Peyer's patch (tissue), 4 donors: ENCODE data around the gene NHEJ1.

ENCODE experiments used
- POLR2A ChIP-seq, 2 donors: fragments of 450-650 bp; IDR thresholded peaks; one replicate each; pipeline ENCODE4 v1.5.1; 2017; ENCODE audit warnings: antibody characterized with exemption in 2 of 2, mild to moderate bottlenecking in 2 of 2, moderate library complexity in 2 of 2
- TF ChIP-seq, protein P1 (sequence below), 6 experiments: fragments of 450-650 bp in 4 of 6; fragments of 200-600 bp in 2 of 6; sonication (generic) in 1 of 6; IDR thresholded peaks; one replicate each; pipeline ENCODE4 v1.5.1; 2017 to 2019; ENCODE audit warnings: antibody characterized with exemption in 6 of 6, mild to moderate bottlenecking in 3 of 6, moderate library complexity in 1 of 6

DNA sequence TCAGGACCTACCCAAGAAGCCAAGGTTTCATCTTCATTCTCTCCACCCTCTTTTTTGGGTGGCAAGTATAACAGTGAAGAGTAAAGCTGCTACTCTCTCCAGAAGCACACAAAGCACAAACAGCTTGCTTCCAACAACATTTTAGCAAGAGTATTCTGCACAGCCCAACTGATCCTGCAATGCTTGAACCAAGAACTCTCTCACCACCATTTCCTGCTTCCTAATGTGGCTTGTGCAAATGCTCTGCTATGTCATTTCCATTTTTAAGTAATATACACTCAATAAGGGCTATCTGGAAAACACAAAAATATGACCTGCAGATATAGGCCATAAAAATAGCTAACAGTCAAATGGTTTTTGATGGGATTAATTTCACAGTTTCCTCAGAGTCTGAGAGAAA is 75.8 kb downstream of the NHEJ1 start:
- TF ChIP-seq, protein P1, sequence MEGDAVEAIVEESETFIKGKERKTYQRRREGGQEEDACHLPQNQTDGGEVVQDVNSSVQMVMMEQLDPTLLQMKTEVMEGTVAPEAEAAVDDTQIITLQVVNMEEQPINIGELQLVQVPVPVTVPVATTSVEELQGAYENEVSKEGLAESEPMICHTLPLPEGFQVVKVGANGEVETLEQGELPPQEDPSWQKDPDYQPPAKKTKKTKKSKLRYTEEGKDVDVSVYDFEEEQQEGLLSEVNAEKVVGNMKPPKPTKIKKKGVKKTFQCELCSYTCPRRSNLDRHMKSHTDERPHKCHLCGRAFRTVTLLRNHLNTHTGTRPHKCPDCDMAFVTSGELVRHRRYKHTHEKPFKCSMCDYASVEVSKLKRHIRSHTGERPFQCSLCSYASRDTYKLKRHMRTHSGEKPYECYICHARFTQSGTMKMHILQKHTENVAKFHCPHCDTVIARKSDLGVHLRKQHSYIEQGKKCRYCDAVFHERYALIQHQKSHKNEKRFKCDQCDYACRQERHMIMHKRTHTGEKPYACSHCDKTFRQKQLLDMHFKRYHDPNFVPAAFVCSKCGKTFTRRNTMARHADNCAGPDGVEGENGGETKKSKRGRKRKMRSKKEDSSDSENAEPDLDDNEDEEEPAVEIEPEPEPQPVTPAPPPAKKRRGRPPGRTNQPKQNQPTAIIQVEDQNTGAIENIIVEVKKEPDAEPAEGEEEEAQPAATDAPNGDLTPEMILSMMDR (IDR thresholded peaks at IDR 0.05) = no peak
- no peak for TF ChIP-seq POLR2A (IDR thresholded peaks at IDR 0.05)
